ENCODE measurements around the gene SPON1. TPM values are rescaled to one million over a fixed set of nuclear protein-coding genes. Genes with fewer than 3 reads are reported as not detected.

The SPON1 gene
- total and polyA plus RNA-seq, 10 of the 15 experiments (the other 5 are each of a cell fraction or from before 2014, with no cell fraction given) = 0.13 to 1.1 (median 0.18) TPM; not detected in 5

- H4K20me1 ChIP-seq (ENCODE audit: control insufficient read depth, insufficient read depth) = no peaks in the 10 kb centered on the region
- no peak overlapping the region for H3K4me3 ChIP-seq
- RAD21 ChIA-PET (ENCODE audit: unreplicated experiment) = no interaction called here
- H3K27me3 ChIP-seq (replicated peaks in 1 of 2; ENCODE audit: control insufficient read depth in 2 of 2, insufficient read depth in 2 of 2, low read length in 1 of 2) = no peaks in the 10 kb centered on the region
- ATAC-seq (no peak), DNase-seq (ENCODE audit: low read depth, low spot score) (no peak), FAIRE-seq (no peak)
- no peak overlapping the region for H3K9ac ChIP-seq (ENCODE audit: control insufficient read depth, insufficient read depth, low read length)
- no peaks in the 10 kb centered on the region for H3K79me2 ChIP-seq (ENCODE audit: control insufficient read depth, insufficient read depth, low read length)
- H3K4me2 ChIP-seq (ENCODE audit: control insufficient read depth, insufficient read depth) = no peak overlapping the region
- no peaks in the 10 kb centered on the region for H3K36me3 ChIP-seq (ENCODE audit: control insufficient read depth in 2 of 2, insufficient read depth in 2 of 2, low read length in 1 of 2)
- SMC1A ChIA-PET (ENCODE audit: uncharacterized antibody, unreplicated experiment) = no interaction called here
- no peak overlapping the region for H2AFZ ChIP-seq (ENCODE audit: control insufficient read depth, low read depth, low read length)
- CTCF ChIA-PET = no interaction called here
- intact Hi-C loops (cut with micrococcal nuclease; ENCODE audit: unreplicated experiment) = no loop called here
- in situ Hi-C loops (cut with MboI) = no loop called here
- 0% methylated on average over 2 of the region's 2 CpGs for WGBS (ENCODE audit: insufficient coverage, insufficient replicate concordance, low lambda C conversion rate, missing lambda C conversion rate)
- H3K9me3 ChIP-seq (replicated peaks; ENCODE audit: control insufficient read depth, insufficient read depth, low read length) = no peaks in the 10 kb centered on the region
- TF ChIP-seq CREB1 (IDR thresholded peaks at IDR 0.05; ENCODE audit: low read depth) (no peak), ZNF274 (IDR thresholded peaks at IDR 0.05; ENCODE audit: insufficient read depth, insufficient read length) (no peak)
- no peak overlapping the region for H3K27ac ChIP-seq (ENCODE audit: control insufficient read depth, insufficient read depth)
- BruUV-seq (replicated peaks) = no TSS peak
- POLR2A ChIA-PET = no interaction called here
- H3K4me1 ChIP-seq (ENCODE audit: control insufficient read depth, insufficient read depth, low read length) = no peaks in the 10 kb centered on the region
Measured at GRCh38 chr11:14119357-14119756, 156.8 kb downstream of the SPON1 start.

GRCh38 chr11:14124350-14124749, 161.8 kb downstream of the SPON1 start:
- intact Hi-C loops (cut with micrococcal nuclease; ENCODE audit: unreplicated experiment) = no loop called here
- no peak overlapping the region for H3K9ac ChIP-seq (ENCODE audit: control insufficient read depth, insufficient read depth, low read length)
- no TSS peak for BruUV-seq (replicated peaks)
- 17% methylated on average over 3 of the region's 3 CpGs for WGBS (ENCODE audit: insufficient coverage, insufficient replicate concordance, low lambda C conversion rate, missing lambda C conversion rate)
- RAD21 ChIA-PET (ENCODE audit: unreplicated experiment) = no interaction called here
- no peaks in the 10 kb centered on the region for H3K36me3 ChIP-seq (ENCODE audit: control insufficient read depth in 2 of 2, insufficient read depth in 2 of 2, low read length in 1 of 2)
- CTCF ChIA-PET = interaction anchor here (1.3 kb wide), 1 partner anchor 16 kb away, joined by 5 read pairs; no protein-coding TSS in a partner anchor
- no peak overlapping the region for H3K4me3 ChIP-seq
- no peaks in the 10 kb centered on the region for H3K4me1 ChIP-seq (ENCODE audit: control insufficient read depth, insufficient read depth, low read length)
- H2AFZ ChIP-seq (ENCODE audit: control insufficient read depth, low read depth, low read length) = no peak overlapping the region
- no peaks in the 10 kb centered on the region for H3K9me3 ChIP-seq (replicated peaks; ENCODE audit: control insufficient read depth, insufficient read depth, low read length)
- FAIRE-seq (no peak), DNase-seq (ENCODE audit: low read depth, low spot score) (no peak), ATAC-seq (no peak)
- SMC1A ChIA-PET (ENCODE audit: uncharacterized antibody, unreplicated experiment) = interaction anchor here (0.7 kb wide), 1 partner anchor 165 kb away, joined by 3 read pairs; no protein-coding TSS in a partner anchor
- H3K27me3 ChIP-seq (replicated peaks in 1 of 2; ENCODE audit: control insufficient read depth in 2 of 2, insufficient read depth in 2 of 2, low read length in 1 of 2) = no peaks in the 10 kb centered on the region
- H3K27ac ChIP-seq (ENCODE audit: control insufficient read depth, insufficient read depth) = no peak overlapping the region
- POLR2A ChIA-PET = no interaction called here
- in situ Hi-C loops (cut with MboI) = no loop called here
- no peaks in the 10 kb centered on the region for H4K20me1 ChIP-seq (ENCODE audit: control insufficient read depth, insufficient read depth)
- TF ChIP-seq GATAD2B (conservative IDR thresholded peaks at IDR 0.05; ENCODE audit: low read depth) (no peak), BRCA1 (IDR thresholded peaks at IDR 0.05; ENCODE audit: low read depth, low read length) (no peak), SPI1 (IDR thresholded peaks at IDR 0.05; ENCODE audit: borderline replicate concordance, insufficient read depth, low read depth, low read length) (no peak), SREBF2 (IDR thresholded peaks at IDR 0.05; ENCODE audit: low read length) (no peak), ESRRA (IDR thresholded peaks at IDR 0.05; ENCODE audit: low read length) (no peak), BCL11A (IDR thresholded peaks at IDR 0.05; ENCODE audit: low read depth, low read length) (no peak), HDGF (IDR thresholded peaks at IDR 0.05) (no peak), ATF2 (IDR thresholded peaks at IDR 0.05; ENCODE audit: low read length) (no peak), RAD21 (IDR thresholded peaks at IDR 0.05; ENCODE audit: insufficient read depth, low read depth, low read length) (no peak)
- no peak overlapping the region for H3K4me2 ChIP-seq (ENCODE audit: control insufficient read depth, insufficient read depth)
- no peaks in the 10 kb centered on the region for H3K79me2 ChIP-seq (ENCODE audit: control insufficient read depth, insufficient read depth, low read length)
